ENCODE data around the gene PHIP.

- TF ChIP-seq, protein P1, sequence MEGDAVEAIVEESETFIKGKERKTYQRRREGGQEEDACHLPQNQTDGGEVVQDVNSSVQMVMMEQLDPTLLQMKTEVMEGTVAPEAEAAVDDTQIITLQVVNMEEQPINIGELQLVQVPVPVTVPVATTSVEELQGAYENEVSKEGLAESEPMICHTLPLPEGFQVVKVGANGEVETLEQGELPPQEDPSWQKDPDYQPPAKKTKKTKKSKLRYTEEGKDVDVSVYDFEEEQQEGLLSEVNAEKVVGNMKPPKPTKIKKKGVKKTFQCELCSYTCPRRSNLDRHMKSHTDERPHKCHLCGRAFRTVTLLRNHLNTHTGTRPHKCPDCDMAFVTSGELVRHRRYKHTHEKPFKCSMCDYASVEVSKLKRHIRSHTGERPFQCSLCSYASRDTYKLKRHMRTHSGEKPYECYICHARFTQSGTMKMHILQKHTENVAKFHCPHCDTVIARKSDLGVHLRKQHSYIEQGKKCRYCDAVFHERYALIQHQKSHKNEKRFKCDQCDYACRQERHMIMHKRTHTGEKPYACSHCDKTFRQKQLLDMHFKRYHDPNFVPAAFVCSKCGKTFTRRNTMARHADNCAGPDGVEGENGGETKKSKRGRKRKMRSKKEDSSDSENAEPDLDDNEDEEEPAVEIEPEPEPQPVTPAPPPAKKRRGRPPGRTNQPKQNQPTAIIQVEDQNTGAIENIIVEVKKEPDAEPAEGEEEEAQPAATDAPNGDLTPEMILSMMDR (IDR thresholded peaks at IDR 0.05), result no peak
- TF ChIP-seq POLR2AphosphoS5 (IDR thresholded peaks at IDR 0.05) (no peak), POLR2A (IDR thresholded peaks at IDR 0.05) (no peak), EP300 (IDR thresholded peaks at IDR 0.05) (no peak)
Measured at GRCh38 chr6:78962448-78962847, 115.6 kb downstream of the PHIP start.

Measured in upper lobe of left lung (tissue), 4 donors.